Astrocyte (in vitro differentiated cells and primary cell): Measurements from ENCODE around the gene PPP6R1. TPM values are rescaled to one million over a fixed set of nuclear protein-coding genes. Genes with fewer than 3 reads are reported as not detected.

Source experiments
- DNase-seq: peaks from one replicate; pipeline ENCODE4 v3.0.0-alpha.2; 2010; ENCODE audit warnings: low read depth
- FAIRE-seq: peaks from 2 replicates; lab custom pipeline; 2011; peaks lifted over from hg19 to GRCh38; lab: Jason Lieb, UNC
- H2AFZ ChIP-seq: 2 replicates; pipeline ENCODE4 v1.6.0; 2012; ENCODE audit warnings: low read depth, low read length, inconsistent platforms
- H3K27ac ChIP-seq: 2 replicates; pipeline ENCODE4 v1.5.1; 2011; ENCODE audit warnings: low read depth, low read length, inconsistent platforms
- H3K27me3 ChIP-seq: 2 replicates; pipeline ENCODE4 v1.6.0; 2011; ENCODE audit warnings: low read length, inconsistent platforms; ENCODE audit not compliant: insufficient read depth
- H3K36me3 ChIP-seq: 2 replicates; pipeline ENCODE4 v1.5.1; 2011; ENCODE audit warnings: low read length, inconsistent platforms; ENCODE audit not compliant: insufficient read depth
- H3K4me1 ChIP-seq: 2 replicates; pipeline ENCODE4 v1.5.1; 2011; ENCODE audit warnings: low read length, inconsistent platforms; ENCODE audit not compliant: insufficient read depth
- H3K4me2 ChIP-seq: 2 replicates; pipeline ENCODE4 v1.6.0; 2012; ENCODE audit warnings: low read length, inconsistent platforms
- H3K4me3 ChIP-seq: 2 replicates; pipeline ENCODE4 v1.5.1; 2011; ENCODE audit warnings: low read depth, mild to moderate bottlenecking, low read length, inconsistent platforms; ENCODE audit not compliant: insufficient read depth
- H3K79me2 ChIP-seq: 2 replicates; pipeline ENCODE4 v1.6.0; 2012; ENCODE audit warnings: mild to moderate bottlenecking, low read length, inconsistent platforms; ENCODE audit not compliant: insufficient read depth
- H3K9ac ChIP-seq: 2 replicates; pipeline ENCODE4 v1.6.0; 2012; ENCODE audit warnings: mild to moderate bottlenecking, low read length, inconsistent platforms
- H3K9me3 ChIP-seq: 2 replicates; pipeline ENCODE4 v1.5.1; 2012; ENCODE audit warnings: low read depth, mild to moderate bottlenecking, low read length, inconsistent platforms; ENCODE audit not compliant: insufficient read depth
- H4K20me1 ChIP-seq: 2 replicates; pipeline ENCODE4 v1.6.0; 2012; ENCODE audit warnings: low read length, inconsistent platforms; ENCODE audit not compliant: insufficient read depth
- H3K27ac Mint-ChIP-seq: one replicate; pipeline ENCODE4 v1.8.0; 2021; ENCODE audit warnings: mild to moderate bottlenecking, mixed read lengths; ENCODE audit not compliant: unreplicated experiment
- H3K27me3 Mint-ChIP-seq: one replicate; pipeline ENCODE4 v1.8.0; 2021; ENCODE audit warnings: low read depth, mixed read lengths; ENCODE audit not compliant: unreplicated experiment
- H3K36me3 Mint-ChIP-seq: one replicate; pipeline ENCODE4 v1.8.0; 2021; ENCODE audit warnings: low read depth, mixed read lengths; ENCODE audit not compliant: unreplicated experiment
- H3K4me1 Mint-ChIP-seq: one replicate; pipeline ENCODE4 v1.8.0; 2021; ENCODE audit warnings: low read depth, mixed read lengths; ENCODE audit not compliant: unreplicated experiment
- H3K4me3 Mint-ChIP-seq: one replicate; pipeline ENCODE4 v1.8.0; 2021; ENCODE audit warnings: mild to moderate bottlenecking, moderate library complexity, mixed read lengths; ENCODE audit not compliant: unreplicated experiment
- H3K9me3 Mint-ChIP-seq: one replicate; pipeline ENCODE4 v1.8.0; 2021; ENCODE audit warnings: mild to moderate bottlenecking, mixed read lengths; ENCODE audit not compliant: unreplicated experiment
- EZH2 ChIP-seq: IDR thresholded peaks from 2 replicates; pipeline ENCODE4 v1.6.1; 2012; ENCODE audit warnings: mild to moderate bottlenecking, low read length, inconsistent platforms; ENCODE audit not compliant: insufficient read depth
- total RNA-seq: library from RNA; stranded (reverse); gene quantifications from 2 replicates; pipeline ENCODE4 v1.2.1, GENCODE V29; 2021
- TF ChIP-seq, protein P1 (sequence below): IDR thresholded peaks from 2 replicates; pipeline ENCODE4 v1.5.1; 2011; ENCODE audit warnings: low read depth, mild to moderate bottlenecking, inconsistent platforms, low read length, moderate library complexity; ENCODE audit not compliant: insufficient read depth

PPP6R1 gene
- total RNA-seq, 1 donor from 2014 or later = 75.2 TPM

DNA sequence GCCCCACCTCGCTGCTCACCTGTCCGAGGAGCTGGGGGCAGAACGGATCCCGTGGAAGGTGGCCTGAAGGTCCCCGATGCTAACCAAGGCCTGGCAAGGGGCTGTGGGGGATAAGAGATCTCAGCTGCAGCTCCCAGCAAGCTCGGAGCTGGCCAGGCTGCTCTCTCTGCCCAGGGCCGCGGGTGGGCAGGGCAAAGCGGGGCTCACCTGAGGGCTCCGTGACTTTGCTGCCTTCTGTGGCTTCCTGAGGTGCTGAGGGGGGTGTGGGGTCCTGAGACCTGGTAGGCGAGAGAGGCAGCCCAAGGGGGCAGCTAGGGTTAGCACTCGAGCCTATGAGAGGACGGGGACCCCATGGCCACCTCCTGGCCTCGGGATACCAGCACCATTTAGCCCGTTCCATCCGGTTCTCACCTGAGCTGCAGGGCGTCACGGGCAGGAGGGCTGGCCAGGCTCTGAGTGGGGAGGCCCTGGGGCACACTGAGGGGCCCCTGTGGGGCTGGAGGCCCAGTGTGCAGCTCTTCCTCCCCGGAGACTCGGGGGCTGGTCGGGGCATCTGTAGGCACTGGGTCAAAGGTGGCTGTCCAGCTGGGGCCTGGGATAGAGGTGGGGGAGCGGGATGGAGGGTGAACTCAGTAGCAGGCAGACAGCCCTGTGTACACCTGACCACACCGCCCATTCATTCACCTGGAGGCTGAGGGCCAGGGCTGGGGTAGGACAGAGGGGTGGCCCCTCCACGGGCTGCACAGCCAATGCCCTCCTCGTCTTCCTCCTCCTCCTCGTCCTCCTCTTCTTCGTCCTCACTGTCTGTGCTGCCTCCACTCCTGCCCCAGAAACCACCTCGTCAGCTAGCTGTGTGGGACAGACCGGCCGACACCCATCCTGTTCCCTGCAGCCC lies 27.2 kb downstream of the PPP6R1 start:
- H3K4me3 Mint-ChIP-seq = no peak overlapping the region
- Histone ChIP-seq H3K4me3 (no peak overlapping the region), H3K9ac (no peak overlapping the region), H3K4me2 (no peak overlapping the region), H3K27ac (no peak overlapping the region), H3K4me1 (no peaks in the 10 kb centered on the region), H3K27me3 (no peaks in the 10 kb centered on the region), H3K36me3 (peaks cover 11% of the 10 kb centered on the region), H2AFZ (no peak overlapping the region), H3K79me2 (no peaks in the 10 kb centered on the region), H4K20me1 (peaks cover 40% of the 10 kb centered on the region), H3K9me3 (no peaks in the 10 kb centered on the region)
- FAIRE-seq (no peak), DNase-seq (no peak)
- no peak for TF ChIP-seq EZH2
- H3K27ac Mint-ChIP-seq = no peak overlapping the region
- no peaks in the 10 kb centered on the region for H3K27me3 Mint-ChIP-seq
- peaks cover 21% of the 10 kb centered on the region for H3K36me3 Mint-ChIP-seq
- H3K4me1 Mint-ChIP-seq = no peaks in the 10 kb centered on the region
- H3K9me3 Mint-ChIP-seq = no peaks in the 10 kb centered on the region

DNA sequence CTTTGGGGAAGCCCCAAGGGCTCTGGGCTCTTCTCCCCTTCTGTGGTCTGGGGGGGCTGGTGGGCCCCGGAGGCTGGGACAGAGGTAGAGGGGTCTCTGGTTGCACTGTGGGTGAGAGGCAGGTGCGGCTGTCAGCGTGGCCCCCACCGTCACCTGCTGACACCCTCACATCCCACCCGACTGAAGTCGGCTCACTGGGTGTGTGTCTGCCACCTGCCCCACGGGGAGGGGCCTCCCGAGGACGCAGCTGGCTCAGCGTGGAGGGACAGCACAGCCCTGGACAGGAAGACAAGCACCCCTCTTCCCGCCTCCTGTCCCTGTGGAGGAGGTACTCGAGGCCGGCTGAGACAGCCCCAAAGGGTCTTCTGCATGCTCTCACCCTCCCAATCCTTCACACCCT lies 28.0 kb downstream of the PPP6R1 start:
- H3K27ac Mint-ChIP-seq = no peak overlapping the region
- H3K9ac ChIP-seq = no peak overlapping the region
- no peaks in the 10 kb centered on the region for H3K4me1 Mint-ChIP-seq
- no peak overlapping the region for H2AFZ ChIP-seq
- no peak overlapping the region for H3K4me3 Mint-ChIP-seq
- H3K36me3 Mint-ChIP-seq = peaks cover 24% of the 10 kb centered on the region
- peaks cover 11% of the 10 kb centered on the region for H3K36me3 ChIP-seq
- H3K79me2 ChIP-seq = no peaks in the 10 kb centered on the region
- no peaks in the 10 kb centered on the region for H3K9me3 Mint-ChIP-seq
- no peak overlapping the region for H3K4me2 ChIP-seq
- no peak for FAIRE-seq
- TF ChIP-seq, protein P1, sequence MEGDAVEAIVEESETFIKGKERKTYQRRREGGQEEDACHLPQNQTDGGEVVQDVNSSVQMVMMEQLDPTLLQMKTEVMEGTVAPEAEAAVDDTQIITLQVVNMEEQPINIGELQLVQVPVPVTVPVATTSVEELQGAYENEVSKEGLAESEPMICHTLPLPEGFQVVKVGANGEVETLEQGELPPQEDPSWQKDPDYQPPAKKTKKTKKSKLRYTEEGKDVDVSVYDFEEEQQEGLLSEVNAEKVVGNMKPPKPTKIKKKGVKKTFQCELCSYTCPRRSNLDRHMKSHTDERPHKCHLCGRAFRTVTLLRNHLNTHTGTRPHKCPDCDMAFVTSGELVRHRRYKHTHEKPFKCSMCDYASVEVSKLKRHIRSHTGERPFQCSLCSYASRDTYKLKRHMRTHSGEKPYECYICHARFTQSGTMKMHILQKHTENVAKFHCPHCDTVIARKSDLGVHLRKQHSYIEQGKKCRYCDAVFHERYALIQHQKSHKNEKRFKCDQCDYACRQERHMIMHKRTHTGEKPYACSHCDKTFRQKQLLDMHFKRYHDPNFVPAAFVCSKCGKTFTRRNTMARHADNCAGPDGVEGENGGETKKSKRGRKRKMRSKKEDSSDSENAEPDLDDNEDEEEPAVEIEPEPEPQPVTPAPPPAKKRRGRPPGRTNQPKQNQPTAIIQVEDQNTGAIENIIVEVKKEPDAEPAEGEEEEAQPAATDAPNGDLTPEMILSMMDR = no peak
- TF ChIP-seq EZH2 = no peak
- peaks cover 45% of the 10 kb centered on the region for H4K20me1 ChIP-seq
- H3K27me3 ChIP-seq = no peaks in the 10 kb centered on the region
- H3K27me3 Mint-ChIP-seq = no peaks in the 10 kb centered on the region
- H3K9me3 ChIP-seq = no peaks in the 10 kb centered on the region
- no peak overlapping the region for H3K27ac ChIP-seq
- no peaks in the 10 kb centered on the region for H3K4me1 ChIP-seq
- no peak overlapping the region for H3K4me3 ChIP-seq
- DNase-seq = no peak

DNA sequence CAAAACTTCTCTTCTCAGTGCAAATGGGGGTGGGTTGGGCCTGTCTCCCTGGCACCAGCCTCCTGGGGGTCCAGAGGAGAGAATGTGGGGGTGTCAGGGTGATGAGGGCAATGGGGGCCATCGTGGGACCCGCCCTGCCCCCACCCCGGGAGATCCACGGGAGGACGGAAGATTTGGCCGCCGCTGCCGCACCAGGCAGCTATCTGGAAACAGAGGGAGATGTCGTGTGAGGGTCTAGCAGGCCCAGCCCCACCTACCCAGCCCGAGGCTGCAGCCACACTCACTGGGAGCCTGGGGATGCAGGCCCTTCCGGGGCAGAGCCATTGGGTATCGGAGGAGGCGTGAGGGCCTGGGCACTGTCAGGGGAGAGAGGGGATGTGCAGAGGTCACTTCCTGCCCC lies 28.5 kb downstream of the PPP6R1 start:
- TF ChIP-seq EZH2 = no peak
- TF ChIP-seq, protein P1 = no peak
- no peak for FAIRE-seq
- H3K36me3 ChIP-seq = peaks cover 11% of the 10 kb centered on the region

More for the DNA sequence above, 28.5 kb downstream of the PPP6R1 start:
- no peak for DNase-seq
- Mint-ChIP-seq H3K9me3 (no peaks in the 10 kb centered on the region), H3K4me1 (no peaks in the 10 kb centered on the region), H3K27ac (no peak overlapping the region), H3K36me3 (peaks cover 28% of the 10 kb centered on the region), H3K27me3 (no peaks in the 10 kb centered on the region), H3K4me3 (no peak overlapping the region)
- H3K79me2 ChIP-seq = no peaks in the 10 kb centered on the region
- H3K4me1 ChIP-seq = no peaks in the 10 kb centered on the region
- no peak overlapping the region for H3K27ac ChIP-seq
- H2AFZ ChIP-seq = no peak overlapping the region
- H3K9ac ChIP-seq = no peak overlapping the region
- no peaks in the 10 kb centered on the region for H3K27me3 ChIP-seq
- no peak overlapping the region for H3K4me2 ChIP-seq
- H3K4me3 ChIP-seq = no peak overlapping the region
- peaks cover 49% of the 10 kb centered on the region for H4K20me1 ChIP-seq
- no peaks in the 10 kb centered on the region for H3K9me3 ChIP-seq
